DND-41 (cell line): Measurements from ENCODE around the gene FAM118B.

Experiments used
- ATAC-seq: fragments of 200-7000 bp; cut with Tn5 transposase; 3 replicates; pipeline ENCODE4 v1.9.1; 2021; ENCODE audit warnings: low read depth; ENCODE audit not compliant: insufficient read depth
- DNase-seq: peaks from one replicate; pipeline ENCODE4 v3.0.0-alpha.2; 2020
- H2AFZ ChIP-seq: 2 replicates; pipeline ENCODE4 v1.6.0; 2012; ENCODE audit warnings: low read depth, low read length
- H3K27ac ChIP-seq: 2 replicates; pipeline ENCODE4 v1.5.1; 2012; ENCODE audit warnings: low read length, inconsistent platforms
- H3K27me3 ChIP-seq: fragments of 200-600 bp; sonication (generic); 2 replicates; pipeline ENCODE4 v1.6.0; 2012; ENCODE audit warnings: low read length, mild to moderate bottlenecking, inconsistent platforms; ENCODE audit not compliant: insufficient read depth, poor library complexity
- H3K36me3 ChIP-seq: 2 replicates; pipeline ENCODE4 v1.5.1; 2012; ENCODE audit warnings: low read length, inconsistent platforms; ENCODE audit not compliant: insufficient read depth
- H3K4me1 ChIP-seq: 2 replicates; pipeline ENCODE4 v1.5.1; 2012; ENCODE audit warnings: mild to moderate bottlenecking, low read length; ENCODE audit not compliant: insufficient read depth
- H3K4me2 ChIP-seq: 2 replicates; pipeline ENCODE4 v1.6.0; 2012; ENCODE audit warnings: mild to moderate bottlenecking, moderate library complexity, low read length, inconsistent platforms; ENCODE audit not compliant: insufficient read depth
- H3K4me3 ChIP-seq, 2 experiments: fragments of 200-600 bp in 1 of 2; shearing (Covaris generic) in 1 of 2; 2 replicates each; pipeline ENCODE4 v1.5.1; 2012 to 2016; ENCODE audit warnings: inconsistent platforms in 2 of 2, low read length in 2 of 2, mild to moderate bottlenecking in 2 of 2, low read depth in 1 of 2, moderate library complexity in 1 of 2
- H3K79me2 ChIP-seq: 2 replicates; pipeline ENCODE4 v1.6.0; 2012; ENCODE audit warnings: low read length, inconsistent platforms; ENCODE audit not compliant: insufficient read depth
- H3K9ac ChIP-seq: 2 replicates; pipeline ENCODE4 v1.6.0; 2012; ENCODE audit warnings: low read depth, mild to moderate bottlenecking, inconsistent platforms, low read length, moderate library complexity
- H3K9me3 ChIP-seq: 2 replicates; pipeline ENCODE4 v1.5.1; 2012; ENCODE audit warnings: low read length, moderate library complexity, mild to moderate bottlenecking, inconsistent platforms; ENCODE audit not compliant: insufficient read depth, severe bottlenecking
- H4K20me1 ChIP-seq: 2 replicates; pipeline ENCODE4 v1.6.0; 2012; ENCODE audit warnings: low read length; ENCODE audit not compliant: insufficient read depth
- CTCF ChIP-seq: IDR thresholded peaks from 2 replicates; pipeline ENCODE4 v1.5.1; 2012; ENCODE audit warnings: borderline replicate concordance, low read length, moderate library complexity, mild to moderate bottlenecking; ENCODE audit not compliant: poor library complexity, severe bottlenecking; ENCODE audit errors: extremely low read depth
- EZH2 ChIP-seq: IDR thresholded peaks from 3 replicates; pipeline ENCODE4 v1.6.1; 2012; ENCODE audit warnings: borderline replicate concordance, low read depth, mild to moderate bottlenecking, moderate library complexity, low read length, inconsistent platforms; ENCODE audit not compliant: severe bottlenecking

The FAM118B gene

GRCh38 chr11:126256216-126256615, 44.6 kb downstream of the FAM118B start:
- no peaks in the 10 kb centered on the region for H3K79me2 ChIP-seq
- H3K4me2 ChIP-seq: no peak overlapping the region
- no peak overlapping the region for H2AFZ ChIP-seq
- no peaks in the 10 kb centered on the region for H3K4me1 ChIP-seq
- H3K4me3 ChIP-seq: no peak overlapping the region
- no peak overlapping the region for H3K9ac ChIP-seq
- peaks cover 57% of the 10 kb centered on the region for H3K36me3 ChIP-seq
- DNase-seq (no peak), ATAC-seq (no peak)
- TF ChIP-seq EZH2 (no peak), CTCF (no peak)
- no peaks in the 10 kb centered on the region for H3K27me3 ChIP-seq
- no peaks in the 10 kb centered on the region for H3K9me3 ChIP-seq
- no peak overlapping the region for H3K27ac ChIP-seq
- no peaks in the 10 kb centered on the region for H4K20me1 ChIP-seq

DNA sequence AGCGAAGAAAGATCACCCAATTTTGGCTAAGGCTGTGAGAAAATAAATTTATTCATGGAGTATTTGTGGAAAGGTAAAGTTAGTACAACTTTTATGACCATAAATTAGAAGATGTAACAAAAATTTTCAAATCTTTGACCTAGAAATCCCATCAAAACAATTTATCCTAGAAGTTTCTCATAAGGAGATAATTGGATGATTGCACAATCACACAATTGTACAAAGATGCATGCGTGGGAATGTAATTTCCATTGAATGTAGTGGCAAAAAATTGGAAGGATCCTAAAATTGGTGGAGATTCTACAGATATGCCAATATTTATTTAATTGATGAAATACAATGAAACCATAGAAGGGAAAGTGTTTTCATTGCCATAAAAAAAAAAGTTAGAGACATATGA, 45.6 kb downstream of the FAM118B start:
- Histone ChIP-seq H3K4me2 (no peak overlapping the region), H2AFZ (no peak overlapping the region), H3K4me1 (no peaks in the 10 kb centered on the region), H3K9ac (no peak overlapping the region), H4K20me1 (no peaks in the 10 kb centered on the region), H3K79me2 (no peaks in the 10 kb centered on the region), H3K9me3 (no peaks in the 10 kb centered on the region), H3K36me3 (peaks cover 54% of the 10 kb centered on the region), H3K4me3 (no peak overlapping the region), H3K27me3 (no peaks in the 10 kb centered on the region), H3K27ac (no peak overlapping the region)
- TF ChIP-seq CTCF: no peak
- TF ChIP-seq EZH2: no peak
- ATAC-seq (no peak), DNase-seq (no peak)

DNA sequence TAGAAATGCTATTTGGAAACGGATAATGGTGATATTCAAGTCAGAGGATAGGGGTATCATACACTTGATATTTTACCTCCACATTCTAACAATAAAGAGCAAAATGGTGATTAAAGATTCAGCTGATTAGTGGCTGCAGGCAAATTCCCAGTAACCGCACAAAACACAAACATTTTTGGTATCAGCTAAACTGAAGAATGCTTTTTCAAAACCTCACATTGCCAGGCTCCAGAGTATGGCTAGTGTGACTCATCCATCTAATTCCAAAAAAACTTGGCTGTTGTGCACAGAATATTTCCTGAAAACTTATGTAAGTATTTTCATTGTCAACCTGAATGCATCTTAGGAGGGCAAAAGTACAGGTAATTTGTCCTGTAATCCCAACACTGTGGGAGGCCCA, 46.2 kb downstream of the FAM118B start:
- DNase-seq (no peak), ATAC-seq (no peak)
- H3K27ac ChIP-seq: no peak overlapping the region
- H2AFZ ChIP-seq: no peak overlapping the region
- no peaks in the 10 kb centered on the region for H3K9me3 ChIP-seq
- no peak overlapping the region for H3K4me2 ChIP-seq
- no peaks in the 10 kb centered on the region for H3K79me2 ChIP-seq
- H3K27me3 ChIP-seq: no peaks in the 10 kb centered on the region
- no peak overlapping the region for H3K4me3 ChIP-seq
- TF ChIP-seq CTCF (no peak), EZH2 (no peak)
- H3K9ac ChIP-seq: no peak overlapping the region
- H3K36me3 ChIP-seq: peaks cover 56% of the 10 kb centered on the region
- no peaks in the 10 kb centered on the region for H4K20me1 ChIP-seq
- no peaks in the 10 kb centered on the region for H3K4me1 ChIP-seq

DNA sequence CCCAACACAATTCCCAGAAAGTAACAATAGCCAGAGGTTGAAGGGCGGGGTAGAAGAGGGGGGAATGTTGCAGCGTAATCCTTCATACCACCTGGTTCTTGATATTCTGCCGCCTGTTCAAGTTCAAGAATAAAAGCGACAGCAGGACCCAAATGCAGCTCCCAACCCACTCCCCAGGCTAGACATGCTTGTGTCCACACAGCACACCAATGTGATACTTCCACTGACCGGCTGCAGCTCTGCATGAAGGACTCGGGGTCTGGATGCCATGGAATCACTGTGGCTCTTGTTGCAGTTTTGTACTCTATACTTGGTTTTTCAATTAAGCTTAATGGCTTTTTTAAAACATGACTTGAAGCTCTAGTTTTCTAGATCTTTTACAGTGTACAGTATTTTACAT, 50.6 kb downstream of the FAM118B start:
- H3K36me3 ChIP-seq: peaks cover 64% of the 10 kb centered on the region
- TF ChIP-seq CTCF: no peak
- TF ChIP-seq EZH2: no peak
- H3K4me2 ChIP-seq: no peak overlapping the region
- no peak overlapping the region for H3K27ac ChIP-seq
- peaks cover 15% of the 10 kb centered on the region for H3K79me2 ChIP-seq
- H3K27me3 ChIP-seq: no peaks in the 10 kb centered on the region
- no peak for DNase-seq
- H3K9me3 ChIP-seq: no peaks in the 10 kb centered on the region
- no peak for ATAC-seq
- H3K4me1 ChIP-seq: peaks cover 11% of the 10 kb centered on the region
- H4K20me1 ChIP-seq: peaks cover 4% of the 10 kb centered on the region; the same call in 1 of the 2 replicates
- H3K4me3 ChIP-seq: no peak overlapping the region
- H2AFZ ChIP-seq: no peak overlapping the region
- H3K9ac ChIP-seq: no peak overlapping the region
